NCI-H146 treated with DMSO at 0.1 percent for 48 hours (cell line): ENCODE results near the gene ZNF311.
"Not testable (repeated sequence)": the region's sequence is repeated elsewhere in the genome, so short reads cannot be mapped to it uniquely, and the experiment has no call there.

Experiments used
- DNase-seq: peaks from one replicate; lab custom pipeline; 2025; ENCODE audit not compliant: unreplicated experiment; lab: John Stamatoyannopoulos, UW

ZNF311 gene

GRCh38 chr6:28956331-28956730, 48.8 kb downstream of the ZNF311 start:
- no peak for DNase-seq

GRCh38 chr6:28953585-28954258, 51.4 kb downstream of the ZNF311 start:
- no peak for DNase-seq

- peak; percentile 69 for DNase-seq
These were observed 52.0 kb downstream of the ZNF311 start for GRCh38 chr6:28953039-28953584.

- DNase-seq = not testable (repeated sequence)
These were observed 55.4 kb downstream of the ZNF311 start for GRCh38 chr6:28949656-28950195.

- DNase-seq = no peak
These were observed 56.2 kb downstream of the ZNF311 start for GRCh38 chr6:28948782-28949486.

GRCh38 chr6:28947831-28948270, 57.3 kb downstream of the ZNF311 start:
- DNase-seq = no peak

- no peak for DNase-seq
These were observed 57.9 kb downstream of the ZNF311 start for GRCh38 chr6:28947067-28947765.

GRCh38 chr6:28945349-28945748, 59.8 kb downstream of the ZNF311 start:
- DNase-seq = no peak
